Posterior cingulate gyrus (tissue), 11 donors: ENCODE data around the gene LSG1.
A peak's percentile ranks its signal among the peaks of the same experiment; 100 is the strongest.
"Not testable (repeated sequence)": the region's sequence is repeated elsewhere in the genome, so short reads cannot be mapped to it uniquely, and the experiment has no call there.

ENCODE experiments used
- DNase-seq, 10 donors: peaks; one replicate each; pipeline versions ENCODE4 v3.0.0 to v3.0.0-alpha.2; 2020 to 2021; ENCODE audit warnings: mixed read lengths in 3 of 10
- intact Hi-C: fragments of 100-400 bp; cut with DNase I; formaldehyde crosslinking; loops from one replicate; pipeline ENCODE4 v1.15.1; 2023

LSG1 gene

GRCh38 chr3:194622621-194623340 is 49.2 kb downstream of the LSG1 start:
- DNase-seq = peak in 3 of 10 donors; percentile 56 to 63 (median 62)

GRCh38 chr3:194621947-194622346 is 50.0 kb downstream of the LSG1 start:
- intact Hi-C loops = no loop called here
- peak in 6 of 10 donors; percentile 34 to 82 (median 72) for DNase-seq

More at GRCh38 chr3:194622621-194623340, 49.2 kb downstream of the LSG1 start:
- intact Hi-C loops = no loop called here

GRCh38 chr3:194620196-194620595 is 51.8 kb downstream of the LSG1 start:
- peak in 2 of 10 donors; percentile 0 to 2 for DNase-seq
- intact Hi-C loops = no loop called here

GRCh38 chr3:194619741-194620140 is 52.2 kb downstream of the LSG1 start:
- intact Hi-C loops = no loop called here
- DNase-seq = peak in 3 of 10 donors; percentile 39 to 82 (median 47)

- intact Hi-C loops = no loop called here
- DNase-seq = peak in 3 of 10 donors; percentile 50 to 78 (median 70)
Measured at GRCh38 chr3:194618858-194619608, 53.0 kb downstream of the LSG1 start.

- intact Hi-C loops = no loop called here
- peak in 3 of 10 donors; percentile 20 to 48 (median 21) for DNase-seq
Measured at GRCh38 chr3:194617827-194618226, 54.2 kb downstream of the LSG1 start.

GRCh38 chr3:194617143-194617671 is 54.8 kb downstream of the LSG1 start:
- intact Hi-C loops = no loop called here
- peak in 1 of 10 donors; percentile 62 for DNase-seq

- peak in 1 of 10 donors; percentile 17 for DNase-seq
Measured at GRCh38 chr3:194615226-194615625, 56.8 kb downstream of the LSG1 start.

GRCh38 chr3:194612221-194612620 is 59.8 kb downstream of the LSG1 start:
- peak in 1 of 10 donors; percentile 14 for DNase-seq
- intact Hi-C loops = no loop called here

More at GRCh38 chr3:194615226-194615625, 56.8 kb downstream of the LSG1 start:
- intact Hi-C loops = no loop called here

- DNase-seq = peak in 1 of 10 donors; percentile 27
Measured at GRCh38 chr3:194610689-194611088, 61.3 kb downstream of the LSG1 start.

GRCh38 chr3:194609601-194610000 is 62.4 kb downstream of the LSG1 start:
- intact Hi-C loops = no loop called here
- DNase-seq = peak in 2 of 10 donors; percentile 35 to 59

More at GRCh38 chr3:194610689-194611088, 61.3 kb downstream of the LSG1 start:
- intact Hi-C loops = no loop called here

- peak in 2 of 10 donors; percentile 57 to 62 for DNase-seq
- intact Hi-C loops = no loop called here
Measured at GRCh38 chr3:194608981-194609380, 63.0 kb downstream of the LSG1 start.

GRCh38 chr3:194607592-194608389 is 64.2 kb downstream of the LSG1 start:
- intact Hi-C loops = no loop called here
- peak in 2 of 10 donors; percentile 14 to 27 for DNase-seq

GRCh38 chr3:194606941-194607340 is 65.0 kb downstream of the LSG1 start:
- intact Hi-C loops = no loop called here
- peak in 2 of 10 donors; percentile 1 to 25 for DNase-seq

- intact Hi-C loops = no loop called here
- peak in 2 of 10 donors; percentile 10 to 18 for DNase-seq
Measured at GRCh38 chr3:194606163-194606562, 65.8 kb downstream of the LSG1 start.

GRCh38 chr3:194605314-194605713 is 66.7 kb downstream of the LSG1 start:
- intact Hi-C loops = not testable (repeated sequence)
- DNase-seq = peak in 1 of 10 donors; percentile 1

GRCh38 chr3:194604837-194605236 is 67.2 kb downstream of the LSG1 start:
- intact Hi-C loops = no loop called here
- no peak for DNase-seq

GRCh38 chr3:194604126-194604525 is 67.9 kb downstream of the LSG1 start:
- intact Hi-C loops = no loop called here
- DNase-seq = peak in 2 of 10 donors; percentile 43 to 69

- intact Hi-C loops = no loop called here
- DNase-seq = peak in 2 of 10 donors; percentile 6 to 20
Measured at GRCh38 chr3:194602669-194603171, 69.3 kb downstream of the LSG1 start.
